Measurements from ENCODE around the gene APOC3.
"Not testable (repeated sequence)": the region's sequence is repeated elsewhere in the genome, so short reads cannot be mapped to it uniquely, and the experiment has no call there.

The APOC3 gene

DNA sequence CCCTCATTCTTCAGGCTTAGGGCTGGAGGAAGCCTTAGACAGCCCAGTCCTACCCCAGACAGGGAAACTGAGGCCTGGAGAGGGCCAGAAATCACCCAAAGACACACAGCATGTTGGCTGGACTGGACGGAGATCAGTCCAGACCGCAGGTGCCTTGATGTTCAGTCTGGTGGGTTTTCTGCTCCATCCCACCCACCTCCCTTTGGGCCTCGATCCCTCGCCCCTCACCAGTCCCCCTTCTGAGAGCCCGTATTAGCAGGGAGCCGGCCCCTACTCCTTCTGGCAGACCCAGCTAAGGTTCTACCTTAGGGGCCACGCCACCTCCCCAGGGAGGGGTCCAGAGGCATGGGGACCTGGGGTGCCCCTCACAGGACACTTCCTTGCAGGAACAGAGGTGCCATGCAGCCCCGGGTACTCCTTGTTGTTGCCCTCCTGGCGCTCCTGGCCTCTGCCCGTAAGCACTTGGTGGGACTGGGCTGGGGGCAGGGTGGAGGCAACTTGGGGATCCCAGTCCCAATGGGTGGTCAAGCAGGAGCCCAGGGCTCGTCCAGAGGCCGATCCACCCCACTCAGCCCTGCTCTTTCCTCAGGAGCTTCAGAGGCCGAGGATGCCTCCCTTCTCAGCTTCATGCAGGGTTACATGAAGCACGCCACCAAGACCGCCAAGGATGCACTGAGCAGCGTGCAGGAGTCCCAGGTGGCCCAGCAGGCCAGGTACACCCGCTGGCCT, 641 bp downstream of the APOC3 start:
- DNase-seq (ENCODE audit: low read depth), result no peak

DNA sequence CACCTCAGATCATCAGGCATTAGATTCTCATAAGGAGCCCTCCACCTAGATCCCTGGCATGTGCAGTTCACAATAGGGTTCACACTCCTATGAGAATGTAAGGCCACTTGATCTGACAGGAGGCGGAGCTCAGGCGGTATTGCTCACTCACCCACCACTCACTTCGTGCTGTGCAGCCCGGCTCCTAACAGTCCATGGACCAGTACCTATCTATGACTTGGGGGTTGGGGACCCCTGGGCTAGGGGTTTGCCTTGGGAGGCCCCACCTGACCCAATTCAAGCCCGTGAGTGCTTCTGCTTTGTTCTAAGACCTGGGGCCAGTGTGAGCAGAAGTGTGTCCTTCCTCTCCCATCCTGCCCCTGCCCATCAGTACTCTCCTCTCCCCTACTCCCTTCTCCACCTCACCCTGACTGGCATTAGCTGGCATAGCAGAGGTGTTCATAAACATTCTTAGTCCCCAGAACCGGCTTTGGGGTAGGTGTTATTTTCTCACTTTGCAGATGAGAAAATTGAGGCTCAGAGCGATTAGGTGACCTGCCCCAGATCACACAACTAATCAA, 2.2 kb downstream of the APOC3 start:
- no peak for DNase-seq (ENCODE audit: low read depth)

DNA sequence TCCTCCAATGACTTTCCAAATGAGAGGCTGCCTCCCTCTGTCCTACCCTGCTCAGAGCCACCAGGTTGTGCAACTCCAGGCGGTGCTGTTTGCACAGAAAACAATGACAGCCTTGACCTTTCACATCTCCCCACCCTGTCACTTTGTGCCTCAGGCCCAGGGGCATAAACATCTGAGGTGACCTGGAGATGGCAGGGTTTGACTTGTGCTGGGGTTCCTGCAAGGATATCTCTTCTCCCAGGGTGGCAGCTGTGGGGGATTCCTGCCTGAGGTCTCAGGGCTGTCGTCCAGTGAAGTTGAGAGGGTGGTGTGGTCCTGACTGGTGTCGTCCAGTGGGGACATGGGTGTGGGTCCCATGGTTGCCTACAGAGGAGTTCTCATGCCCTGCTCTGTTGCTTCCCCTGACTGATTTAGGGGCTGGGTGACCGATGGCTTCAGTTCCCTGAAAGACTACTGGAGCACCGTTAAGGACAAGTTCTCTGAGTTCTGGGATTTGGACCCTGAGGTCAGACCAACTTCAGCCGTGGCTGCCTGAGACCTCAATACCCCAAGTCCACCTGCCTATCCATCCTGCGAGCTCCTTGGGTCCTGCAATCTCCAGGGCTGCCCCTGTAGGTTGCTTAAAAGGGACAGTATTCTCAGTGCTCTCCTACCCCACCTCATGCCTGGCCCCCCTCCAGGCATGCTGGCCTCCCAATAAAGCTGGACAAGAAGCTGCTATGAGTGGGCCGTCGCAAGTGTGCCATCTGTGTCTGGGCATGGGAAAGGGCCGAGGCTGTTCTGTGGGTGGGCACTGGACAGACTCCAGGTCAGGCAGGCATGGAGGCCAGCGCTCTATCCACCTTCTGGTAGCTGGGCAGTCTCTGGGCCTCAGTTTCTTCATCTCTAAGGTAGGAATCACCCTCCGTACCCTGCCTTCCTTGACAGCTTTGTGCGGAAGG, 2.9 kb downstream of the APOC3 start:
- DNase-seq (ENCODE audit: low read depth), result no peak

DNA sequence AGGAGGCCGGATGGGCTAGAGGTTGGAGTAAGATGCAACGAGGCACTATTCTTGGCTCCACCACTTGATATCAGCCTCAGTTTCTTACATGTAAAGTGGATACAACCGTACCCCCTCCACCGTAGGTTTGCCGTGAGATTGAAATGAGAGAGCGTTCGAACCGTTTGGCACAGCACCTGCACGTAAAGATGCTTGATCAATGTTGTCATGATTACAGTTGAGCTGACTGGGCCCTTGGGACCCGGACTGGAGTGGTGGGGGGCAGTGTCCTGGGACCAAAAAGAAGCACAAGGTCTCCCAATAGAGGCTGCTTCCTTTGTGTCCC, 3.7 kb downstream of the APOC3 start:
- DNase-seq (ENCODE audit: low read depth), result no peak

DNA sequence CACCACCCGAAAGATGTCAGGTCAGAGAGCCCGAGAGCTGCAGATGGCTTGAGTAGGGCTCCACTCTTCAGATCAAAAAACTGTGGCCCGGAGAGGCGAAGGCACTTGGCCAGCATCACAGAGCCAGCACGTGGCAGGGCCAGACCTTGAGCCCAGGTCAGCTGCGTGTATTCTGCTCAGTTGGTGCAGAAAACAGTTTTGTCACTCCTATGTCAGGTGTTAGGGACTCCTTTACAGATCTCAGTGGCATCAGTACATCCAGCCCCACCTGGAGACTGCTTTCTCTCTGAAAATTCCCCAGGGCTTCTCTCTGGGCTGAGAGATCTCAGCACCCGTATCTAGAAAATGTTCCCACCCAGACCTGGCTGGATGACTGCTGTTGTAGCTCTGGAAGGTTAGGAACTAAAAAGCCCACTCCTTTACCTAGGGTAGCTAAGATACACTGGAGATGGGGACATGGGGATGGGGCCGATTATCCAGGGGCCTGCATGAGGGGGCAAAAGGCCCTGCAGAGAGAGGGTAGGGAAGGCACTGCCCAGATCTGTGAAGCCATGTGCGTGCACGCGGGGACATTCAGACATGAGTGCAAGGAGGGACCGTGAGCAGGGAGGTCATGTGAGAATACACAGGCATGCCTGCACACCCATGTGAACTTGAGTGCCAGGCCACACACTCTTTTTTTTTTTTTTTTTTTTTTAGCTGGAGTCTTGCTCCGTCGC, 4.3 kb downstream of the APOC3 start:
- no peak for DNase-seq (ENCODE audit: low read depth)

DNA sequence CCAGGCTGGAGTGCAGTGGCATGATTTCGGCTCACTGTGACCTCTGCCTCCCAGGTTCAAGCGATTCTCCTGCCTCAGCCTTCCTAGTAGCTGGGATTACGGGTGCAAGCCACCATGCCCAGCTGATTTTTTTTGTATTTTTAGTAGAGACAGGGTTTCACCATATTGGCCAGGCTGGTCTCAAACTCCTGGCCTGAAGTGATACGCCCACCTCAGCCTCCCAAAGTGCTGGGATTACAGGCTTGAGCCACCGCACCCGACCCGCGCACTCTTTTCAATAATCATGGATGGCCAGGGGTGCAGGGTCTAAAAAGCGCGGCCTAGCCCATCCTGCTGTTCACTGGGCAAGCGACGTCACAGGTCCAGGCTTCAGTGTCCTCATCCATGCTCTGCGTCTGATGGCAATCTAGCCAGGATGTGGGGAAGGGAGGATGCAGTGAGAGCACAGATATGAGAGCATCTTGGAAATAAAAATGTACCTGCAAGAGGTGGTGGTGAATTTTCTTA, 4.9 kb downstream of the APOC3 start:
- not testable (repeated sequence) for DNase-seq (ENCODE audit: low read depth)

DNA sequence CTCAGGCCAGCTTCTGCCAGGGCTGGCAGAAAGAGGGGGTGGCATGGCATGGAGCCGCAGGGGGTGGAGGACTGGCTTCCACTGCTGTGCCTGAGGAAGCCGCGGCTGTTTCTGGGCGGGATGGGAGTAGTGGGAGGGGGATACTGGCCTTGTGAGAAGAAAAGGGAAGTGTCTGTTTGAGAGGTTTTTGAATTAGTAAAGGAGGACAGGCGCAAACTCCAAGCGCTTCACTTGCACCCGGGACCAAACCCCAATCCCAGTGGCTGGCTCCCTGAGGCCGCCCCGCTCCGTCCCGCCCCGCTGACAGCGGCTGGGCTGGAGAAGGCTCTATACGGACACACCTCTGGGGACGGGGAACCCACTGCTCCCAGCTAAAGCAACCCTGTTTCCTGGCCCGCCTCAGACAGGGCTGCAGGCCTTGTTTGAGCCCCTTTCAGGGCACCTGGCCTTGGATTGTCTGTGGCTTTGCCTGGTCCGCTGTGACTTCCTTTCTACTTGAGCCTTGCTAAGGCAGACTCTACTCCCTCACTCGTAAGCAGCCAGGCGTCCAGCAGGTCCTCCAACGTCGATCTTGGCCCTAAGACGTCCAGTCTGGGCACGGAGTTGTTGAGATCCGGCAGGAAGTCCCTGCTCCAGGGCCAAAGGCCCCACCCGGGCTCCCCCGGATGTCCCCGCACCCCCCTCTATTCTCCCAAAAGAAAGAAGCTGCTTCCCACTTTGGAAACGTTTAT, 5.5 kb downstream of the APOC3 start:
- no peak for DNase-seq (ENCODE audit: low read depth)

DNA sequence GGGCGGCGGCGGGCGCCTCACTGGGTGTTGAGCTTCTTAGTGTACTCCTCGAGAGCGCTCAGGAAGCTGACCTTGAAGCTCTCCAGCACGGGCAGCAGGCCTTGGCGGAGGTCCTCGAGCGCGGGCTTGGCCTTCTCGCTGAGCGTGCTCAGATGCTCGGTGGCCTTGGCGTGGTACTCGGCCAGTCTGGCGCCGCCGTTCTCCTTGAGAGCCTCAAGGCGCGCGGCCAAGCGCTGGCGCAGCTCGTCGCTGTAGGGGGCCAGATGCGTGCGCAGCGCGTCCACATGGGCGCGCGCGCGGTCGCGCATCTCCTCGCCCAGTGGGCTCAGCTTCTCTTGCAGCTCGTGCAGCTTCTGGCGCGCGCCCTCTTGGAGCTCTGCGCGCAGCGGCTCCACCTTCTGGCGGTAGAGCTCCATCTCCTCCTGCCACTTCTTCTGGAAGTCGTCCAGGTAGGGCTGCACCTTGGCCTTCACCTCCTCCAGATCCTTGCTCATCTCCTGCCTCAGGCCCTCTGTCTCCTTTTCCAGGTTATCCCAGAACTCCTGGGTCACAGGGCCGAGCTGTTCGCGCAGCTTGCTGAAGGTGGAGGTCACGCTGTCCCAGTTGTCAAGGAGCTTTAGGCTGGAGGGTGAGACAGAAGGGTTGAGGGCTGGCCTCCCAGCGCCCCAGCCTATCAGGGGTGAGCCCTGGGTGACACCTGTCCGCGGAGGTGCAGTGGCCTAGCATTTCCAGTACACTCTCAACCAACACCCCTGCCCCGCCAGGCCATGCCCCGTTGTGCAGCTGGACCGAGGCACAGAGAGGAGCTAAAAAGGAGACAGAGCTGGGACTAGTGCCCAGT, 6.3 kb downstream of the APOC3 start:
- DNase-seq (ENCODE audit: low read depth), result peak; percentile 59

DNA sequence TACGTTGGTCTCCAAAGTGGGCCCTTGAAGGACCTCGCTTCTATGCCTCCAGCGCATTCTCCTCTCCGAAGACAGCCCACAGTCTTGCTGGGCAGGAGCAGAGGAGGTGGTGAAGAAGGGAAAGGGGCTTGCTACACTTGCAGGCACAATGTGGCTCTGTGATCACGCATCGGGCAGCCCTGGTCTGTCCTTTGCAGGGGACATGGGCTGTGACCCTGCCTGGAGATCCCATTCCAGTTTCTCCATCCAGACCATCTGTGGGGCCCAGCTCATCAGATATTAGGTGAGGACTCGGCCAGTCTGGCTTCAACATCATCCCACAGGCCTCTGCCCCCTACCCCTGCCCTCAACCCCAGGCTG, 6.9 kb downstream of the APOC3 start:
- DNase-seq (ENCODE audit: low read depth), result no peak

DNA sequence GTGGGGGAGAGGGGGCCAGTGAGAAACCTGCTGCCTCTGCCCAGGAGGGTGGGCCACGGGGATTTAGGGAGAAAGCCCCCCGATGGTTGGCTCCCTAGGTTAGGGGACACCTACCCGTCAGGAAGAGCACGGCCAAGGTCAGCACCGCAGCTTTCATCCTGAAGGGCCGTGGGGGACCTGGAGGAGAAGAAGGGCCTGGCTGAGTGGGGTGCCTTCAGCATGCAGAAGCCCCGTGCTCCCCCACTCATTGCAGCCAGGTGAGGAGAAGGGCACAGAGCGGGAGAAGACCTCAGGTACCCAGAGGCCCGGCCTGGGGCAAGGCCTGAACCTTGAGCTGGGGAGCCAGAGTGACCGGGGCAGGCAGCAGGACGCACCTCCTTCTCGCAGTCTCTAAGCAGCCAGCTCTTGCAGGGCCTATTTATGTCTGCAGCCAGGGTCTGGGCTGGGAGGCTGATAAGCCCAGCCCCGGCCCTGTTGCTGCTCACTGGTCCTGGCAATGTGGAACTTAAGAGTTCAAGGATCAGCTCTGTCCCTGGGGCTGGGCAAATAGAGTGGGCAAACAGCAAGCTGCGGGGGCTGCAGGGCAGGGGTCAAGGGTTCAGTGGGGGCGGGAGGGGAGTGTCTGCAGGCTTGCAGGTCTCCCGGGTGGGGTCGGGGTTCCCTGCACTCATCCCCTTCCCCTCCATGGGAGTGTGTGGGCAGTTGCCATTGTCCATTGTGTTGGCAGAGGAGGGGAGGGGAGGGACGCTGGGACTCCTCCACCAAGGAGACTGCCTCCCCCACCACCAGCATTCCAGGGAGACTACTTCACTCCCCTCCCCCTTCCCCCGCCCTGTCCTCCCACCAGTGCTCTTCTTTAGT, 7.8 kb downstream of the APOC3 start, which contains the start of gene APOA1:
Gene APOA1, minus strand, starts transcription at position 392 of the 861 bp plus-strand sequence. Its CDS starts 235 bp downstream, at position 157.
- DNase-seq (ENCODE audit: low read depth), result no peak

DNA sequence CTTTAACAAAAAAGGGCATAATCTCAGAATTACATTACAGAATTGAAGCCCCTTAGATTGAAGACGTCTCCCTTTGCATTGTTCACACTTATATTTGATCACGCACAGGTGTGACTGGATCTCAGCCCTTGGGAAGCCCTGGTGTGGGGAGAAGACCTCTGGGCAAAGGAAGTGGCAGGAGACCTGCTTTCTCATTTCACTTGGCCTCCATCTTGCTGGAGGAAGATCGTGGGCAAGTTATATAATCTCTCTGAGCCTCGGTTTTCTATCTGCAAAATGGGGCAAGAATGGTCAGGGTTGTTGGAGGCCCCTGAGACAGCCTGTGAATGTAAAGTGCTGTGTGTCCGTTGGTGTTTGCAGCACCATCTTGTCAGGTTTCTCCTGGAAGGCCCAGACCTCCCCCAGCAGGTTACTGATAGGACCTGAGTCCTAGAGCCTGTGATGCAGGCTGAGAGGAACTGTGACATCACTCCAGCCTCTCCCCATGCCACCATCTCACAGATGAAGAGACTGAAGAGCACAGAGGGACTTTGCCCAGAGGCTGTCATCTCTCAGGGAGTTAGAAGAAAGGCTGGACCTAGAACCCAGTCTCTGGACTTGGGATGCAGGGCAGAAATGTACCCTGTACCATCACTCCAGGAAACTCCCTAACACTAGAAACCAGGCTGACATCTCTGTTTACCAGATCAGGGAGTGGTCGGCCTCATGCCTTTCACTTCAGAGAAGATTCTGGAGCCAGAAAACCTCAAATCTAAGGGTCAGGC, 8.8 kb downstream of the APOC3 start:
- no peak for DNase-seq (ENCODE audit: low read depth)

DNA sequence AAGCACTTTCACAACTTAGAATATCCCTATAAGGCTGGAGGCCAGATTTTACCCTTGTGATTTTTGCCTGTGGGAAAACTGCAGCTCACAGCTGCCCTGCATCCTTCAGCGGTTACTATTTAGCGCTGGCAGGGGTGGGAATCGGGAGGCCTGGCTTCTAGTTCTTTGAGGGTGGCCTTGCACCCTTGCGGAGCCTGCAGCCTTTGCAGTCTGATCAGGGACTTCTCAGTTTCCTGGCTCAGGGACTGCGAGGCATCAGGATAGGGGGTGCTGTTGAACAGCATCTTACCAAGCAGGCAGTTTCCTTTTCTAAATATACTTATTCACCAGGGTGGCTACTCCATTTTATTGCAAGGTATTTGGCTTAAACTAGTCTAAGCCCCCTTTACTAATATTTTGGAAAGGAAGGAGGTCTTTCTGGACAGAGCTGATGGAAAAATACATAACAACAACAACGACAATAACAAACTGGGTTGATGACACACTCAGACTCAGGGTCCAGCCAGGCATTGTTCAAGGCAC, 10.6 kb downstream of the APOC3 start:
- DNase-seq (ENCODE audit: low read depth), result no peak

DNA sequence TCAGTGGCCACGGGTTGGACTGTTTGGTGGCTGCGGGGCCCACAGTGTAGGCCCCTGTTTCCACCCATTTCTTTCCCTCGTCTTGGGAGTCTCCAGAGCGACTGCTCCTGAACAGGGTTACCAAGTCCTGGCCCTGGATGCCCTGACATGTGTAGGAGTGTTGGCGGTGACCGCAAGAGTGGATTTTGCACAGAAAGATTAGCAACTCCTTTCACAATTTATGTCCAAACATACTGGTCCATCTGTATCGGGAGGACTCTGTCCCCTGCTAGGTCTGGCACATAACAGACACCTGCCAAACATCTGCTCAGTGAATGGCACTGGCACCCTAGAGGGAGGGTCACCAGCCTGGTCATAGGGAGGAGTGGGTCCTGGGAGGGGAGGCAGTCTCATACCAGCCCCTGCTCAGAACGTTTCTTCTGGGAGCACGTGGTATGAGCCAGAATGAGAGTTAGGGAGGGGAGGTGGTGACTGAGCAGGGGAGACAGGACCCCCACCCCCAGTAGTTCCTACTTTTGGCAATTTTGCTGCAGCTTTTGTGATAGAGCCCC, 11.1 kb downstream of the APOC3 start:
- no peak for DNase-seq (ENCODE audit: low read depth)

DNA sequence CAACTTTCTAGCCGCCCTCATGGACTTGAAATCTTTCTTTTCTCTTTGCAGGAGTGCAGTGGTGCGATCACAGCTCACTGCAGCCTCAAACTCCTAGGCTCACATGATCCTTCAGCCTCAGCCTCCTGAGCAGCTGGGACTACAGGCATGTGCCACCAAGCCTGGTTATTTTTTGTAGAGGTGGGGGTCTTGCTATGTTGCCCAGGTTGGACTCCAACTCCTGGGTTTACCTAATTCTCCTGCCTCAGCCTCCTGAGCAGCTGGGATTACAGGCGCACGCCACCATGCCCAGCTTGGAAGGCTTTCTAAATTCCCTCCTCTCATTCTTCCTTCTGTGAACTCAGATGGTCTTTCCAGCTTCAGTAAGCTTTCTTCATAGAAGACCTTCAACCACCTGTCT, 12.4 kb downstream of the APOC3 start:
- no peak for DNase-seq (ENCODE audit: low read depth)

DNA sequence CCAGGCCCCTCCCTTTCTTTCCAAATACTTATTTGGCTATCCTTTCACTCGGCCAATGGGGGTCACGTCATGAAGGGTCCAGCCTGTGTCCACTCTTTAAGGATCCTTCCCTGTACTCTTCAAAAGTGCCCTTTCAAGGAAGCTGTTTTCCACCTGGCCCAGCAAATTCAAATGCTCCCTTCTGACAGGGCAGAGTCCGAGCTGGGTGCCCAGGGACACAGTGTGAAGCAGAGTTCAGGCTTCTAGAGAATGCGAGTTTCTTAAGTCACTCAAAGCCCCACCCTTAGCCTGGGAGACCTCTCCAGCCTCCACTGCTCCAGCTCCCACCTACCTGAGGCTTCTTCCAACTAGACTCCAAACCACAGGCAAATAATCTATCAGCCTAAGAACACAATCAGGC, 13.2 kb downstream of the APOC3 start:
- no peak for DNase-seq (ENCODE audit: low read depth)

DNA sequence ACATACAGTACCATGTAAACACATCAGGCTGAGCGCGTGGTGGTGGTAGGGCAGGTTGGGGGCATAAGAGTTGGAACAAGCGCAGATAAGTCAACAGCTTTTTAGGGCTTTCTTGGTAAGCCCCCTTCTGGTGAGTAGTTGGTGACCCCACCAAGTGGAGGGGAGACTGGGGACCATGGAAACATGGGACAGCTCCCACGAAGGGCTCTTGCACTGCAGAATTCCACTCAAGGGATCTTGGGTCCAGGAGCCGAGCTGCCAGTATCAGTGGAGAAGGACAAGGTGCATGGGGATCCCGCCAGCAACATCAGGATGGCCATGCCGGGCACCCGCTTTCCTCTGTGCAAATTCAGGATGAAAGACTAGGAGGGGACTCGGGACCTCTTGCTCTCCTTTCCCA, 14.0 kb downstream of the APOC3 start:
- DNase-seq (ENCODE audit: low read depth), result no peak

DNA sequence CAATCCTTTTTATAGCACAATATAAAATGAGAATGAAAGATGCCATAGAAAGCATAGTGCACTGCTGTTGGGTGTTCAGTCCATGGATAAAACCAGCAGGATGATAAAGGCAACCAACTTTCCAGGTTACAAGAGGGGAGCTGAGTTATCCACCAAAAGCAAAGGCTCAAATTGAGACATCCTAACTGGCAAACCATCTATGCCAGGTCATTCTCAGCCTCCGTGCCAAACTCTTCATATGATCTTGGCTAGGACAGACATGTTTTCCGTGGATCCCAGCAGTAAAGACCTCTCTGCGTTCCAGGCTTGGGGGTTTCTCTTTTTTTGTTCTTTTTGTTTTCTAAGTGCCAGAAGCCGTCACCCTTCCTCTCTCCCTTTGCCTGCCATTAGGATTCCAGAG, 15.0 kb downstream of the APOC3 start:
- no peak for DNase-seq (ENCODE audit: low read depth)

DNA sequence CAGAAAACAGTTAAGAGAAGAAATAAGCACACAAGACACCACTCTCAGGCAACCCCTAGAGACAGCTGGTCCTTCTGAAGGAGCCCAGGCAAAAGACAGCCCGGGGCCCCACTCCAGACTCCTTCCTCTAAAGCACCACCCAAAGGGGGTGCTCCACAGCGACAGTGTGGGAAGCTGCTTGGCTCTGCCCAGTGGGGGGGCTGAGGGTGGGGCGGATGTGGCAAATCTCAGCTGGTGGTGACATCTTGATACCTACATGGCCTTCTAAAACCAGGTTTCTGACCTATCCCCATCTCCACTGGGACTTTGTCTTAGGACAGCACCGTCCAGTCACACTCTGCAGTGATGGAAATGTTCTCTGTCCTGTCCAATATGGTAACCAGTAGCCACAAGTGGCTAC, 17.9 kb downstream of the APOC3 start:
- DNase-seq (ENCODE audit: low read depth), result no peak
